Measurements from ENCODE around the gene MSX2. TPM values are rescaled to one million over a fixed set of nuclear protein-coding genes. Genes with fewer than 3 reads are reported as not detected.

The MSX2 gene
- total RNA-seq, 1 donor from 2014 or later = 1.1 TPM

GRCh38 chr5:174726916-174727793 lies 2.8 kb downstream of the MSX2 start:
- DNase-seq (ENCODE audit: low read depth, low spot score) = no peak
- H3K9me3 Mint-ChIP-seq = no peaks in the 10 kb centered on the region
- H3K27ac Mint-ChIP-seq (ENCODE audit: unreplicated experiment) = no peak overlapping the region
- TF ChIP-seq, protein P1, sequence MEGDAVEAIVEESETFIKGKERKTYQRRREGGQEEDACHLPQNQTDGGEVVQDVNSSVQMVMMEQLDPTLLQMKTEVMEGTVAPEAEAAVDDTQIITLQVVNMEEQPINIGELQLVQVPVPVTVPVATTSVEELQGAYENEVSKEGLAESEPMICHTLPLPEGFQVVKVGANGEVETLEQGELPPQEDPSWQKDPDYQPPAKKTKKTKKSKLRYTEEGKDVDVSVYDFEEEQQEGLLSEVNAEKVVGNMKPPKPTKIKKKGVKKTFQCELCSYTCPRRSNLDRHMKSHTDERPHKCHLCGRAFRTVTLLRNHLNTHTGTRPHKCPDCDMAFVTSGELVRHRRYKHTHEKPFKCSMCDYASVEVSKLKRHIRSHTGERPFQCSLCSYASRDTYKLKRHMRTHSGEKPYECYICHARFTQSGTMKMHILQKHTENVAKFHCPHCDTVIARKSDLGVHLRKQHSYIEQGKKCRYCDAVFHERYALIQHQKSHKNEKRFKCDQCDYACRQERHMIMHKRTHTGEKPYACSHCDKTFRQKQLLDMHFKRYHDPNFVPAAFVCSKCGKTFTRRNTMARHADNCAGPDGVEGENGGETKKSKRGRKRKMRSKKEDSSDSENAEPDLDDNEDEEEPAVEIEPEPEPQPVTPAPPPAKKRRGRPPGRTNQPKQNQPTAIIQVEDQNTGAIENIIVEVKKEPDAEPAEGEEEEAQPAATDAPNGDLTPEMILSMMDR (conservative IDR thresholded peaks at IDR 0.05) = no peak
- no peaks in the 10 kb centered on the region for H3K36me3 Mint-ChIP-seq (ENCODE audit: low read depth)
- H3K4me3 Mint-ChIP-seq = peak overlapping the region; percentile 67
- peaks cover 24% of the 10 kb centered on the region for H3K4me1 Mint-ChIP-seq
- peaks cover 99% of the 10 kb centered on the region for H3K27me3 Mint-ChIP-seq (ENCODE audit: low read depth)

DNA sequence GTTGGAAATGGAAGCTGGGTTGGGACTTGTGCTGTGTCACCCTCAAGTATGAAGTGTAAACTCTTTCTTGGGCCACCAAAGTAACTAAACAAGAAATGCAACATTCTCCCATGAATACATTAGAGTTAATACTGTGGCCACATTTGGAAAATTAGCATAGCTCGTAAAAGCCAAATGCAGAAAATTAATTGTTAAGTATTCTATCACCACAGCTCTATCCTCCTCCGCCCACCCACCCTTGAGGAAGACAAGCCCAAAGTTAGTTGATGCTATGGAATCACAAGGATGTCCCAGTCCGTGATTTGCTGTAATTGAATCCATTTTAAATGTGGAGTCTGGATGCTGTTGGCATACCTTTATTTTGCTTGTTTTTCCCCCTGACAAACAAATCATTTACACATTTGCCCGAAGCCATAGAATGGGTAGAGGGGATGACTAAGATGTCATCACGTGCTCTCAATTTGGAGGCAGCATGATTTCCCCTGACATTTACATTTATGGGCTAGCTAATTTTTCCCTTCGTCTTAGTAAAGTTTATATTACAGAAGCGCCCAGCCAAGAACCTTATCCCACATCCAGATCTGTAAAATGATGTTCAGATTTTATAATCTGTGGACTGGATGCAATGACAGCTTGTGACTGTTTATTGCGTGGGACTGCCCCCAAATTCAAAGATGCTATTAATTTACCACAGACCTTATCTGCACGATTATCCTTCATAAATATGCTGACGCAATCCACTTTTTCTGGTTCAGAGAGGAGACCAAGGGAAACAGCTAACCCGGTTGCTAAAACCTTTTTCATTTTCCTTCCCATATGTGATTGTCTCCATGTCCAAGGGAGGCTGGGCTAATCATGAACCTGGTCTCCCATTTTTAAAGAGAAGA lies 3.7 kb downstream of the MSX2 start:
- Mint-ChIP-seq H3K27ac (ENCODE audit: unreplicated experiment) (no peak overlapping the region), H3K27me3 (ENCODE audit: low read depth) (peaks cover 99% of the 10 kb centered on the region), H3K4me3 (no peak overlapping the region), H3K36me3 (ENCODE audit: low read depth) (no peaks in the 10 kb centered on the region), H3K9me3 (no peaks in the 10 kb centered on the region), H3K4me1 (peaks cover 25% of the 10 kb centered on the region)
- TF ChIP-seq, protein P1 (conservative IDR thresholded peaks at IDR 0.05) = no peak
- DNase-seq (ENCODE audit: low read depth, low spot score) = no peak

GRCh38 chr5:174729075-174729680 lies 4.8 kb downstream of the MSX2 start:
- H3K4me3 Mint-ChIP-seq = peak overlapping the region; percentile 8
- H3K9me3 Mint-ChIP-seq = no peaks in the 10 kb centered on the region
- H3K27ac Mint-ChIP-seq (ENCODE audit: unreplicated experiment) = no peak overlapping the region
- peaks cover 99% of the 10 kb centered on the region for H3K27me3 Mint-ChIP-seq (ENCODE audit: low read depth)
- no peak for DNase-seq (ENCODE audit: low read depth, low spot score)
- peaks cover 28% of the 10 kb centered on the region for H3K4me1 Mint-ChIP-seq
- TF ChIP-seq, protein P1 (conservative IDR thresholded peaks at IDR 0.05) = no peak
- H3K36me3 Mint-ChIP-seq (ENCODE audit: low read depth) = no peaks in the 10 kb centered on the region

GRCh38 chr5:174731214-174732035 lies 7.0 kb downstream of the MSX2 start:
- peaks cover 38% of the 10 kb centered on the region for H3K4me1 Mint-ChIP-seq
- H3K36me3 Mint-ChIP-seq (ENCODE audit: low read depth) = no peaks in the 10 kb centered on the region
- H3K27me3 Mint-ChIP-seq (ENCODE audit: low read depth) = peaks cover 100% of the 10 kb centered on the region
- no peak for DNase-seq (ENCODE audit: low read depth, low spot score)
- H3K9me3 Mint-ChIP-seq = no peaks in the 10 kb centered on the region
- TF ChIP-seq, protein P1 (conservative IDR thresholded peaks at IDR 0.05) = no peak
- peak overlapping the region; percentile 8 for H3K4me3 Mint-ChIP-seq
- H3K27ac Mint-ChIP-seq (ENCODE audit: unreplicated experiment) = no peak overlapping the region
